ENCODE data around the gene DYNC1LI1. TPM values are rescaled to one million over a fixed set of nuclear protein-coding genes. Genes with fewer than 3 reads are reported as not detected.

The DYNC1LI1 gene
- total RNA-seq, 1 experiment from 2014 or later, result 60.0 TPM

DNA sequence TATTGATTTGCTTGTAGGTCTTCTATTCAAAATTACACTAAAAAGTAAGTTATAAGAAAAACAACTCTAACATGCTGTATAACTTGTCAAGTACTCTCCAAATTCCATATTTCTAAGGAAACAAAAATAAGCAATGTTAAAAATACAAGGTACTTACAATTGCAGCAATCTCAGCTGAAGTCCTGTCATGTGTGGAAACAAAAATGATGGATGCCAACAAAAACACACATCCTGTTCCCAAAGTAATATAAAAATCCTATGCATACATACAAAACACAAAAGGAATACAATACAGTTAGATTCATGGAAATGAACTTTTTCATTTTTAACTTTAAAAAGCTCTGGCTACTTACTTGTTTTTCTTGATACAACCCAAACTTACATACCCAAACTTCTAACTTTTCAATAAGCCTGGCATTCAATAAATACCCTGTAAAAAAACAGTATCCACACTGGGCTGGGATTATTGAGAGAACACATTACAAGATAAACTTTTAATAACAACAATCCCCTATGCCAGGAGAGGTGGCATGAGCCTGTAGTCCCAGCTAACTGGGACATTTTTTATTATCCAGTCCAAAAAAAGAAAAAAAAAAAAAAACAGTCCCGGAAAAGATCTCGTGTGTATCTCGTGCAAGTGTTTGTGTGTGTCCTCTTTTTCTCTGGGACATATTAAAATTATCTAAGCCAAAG is 82.7 kb downstream of the DYNC1LI1 start:
- H3K4me3 ChIP-seq, result no peak overlapping the region
- no peaks in the 10 kb centered on the region for H3K27me3 ChIP-seq
- H3K36me3 ChIP-seq, result no peaks in the 10 kb centered on the region
- DNase-seq, result no peak
- H3K9me3 ChIP-seq, result no peaks in the 10 kb centered on the region

DNA sequence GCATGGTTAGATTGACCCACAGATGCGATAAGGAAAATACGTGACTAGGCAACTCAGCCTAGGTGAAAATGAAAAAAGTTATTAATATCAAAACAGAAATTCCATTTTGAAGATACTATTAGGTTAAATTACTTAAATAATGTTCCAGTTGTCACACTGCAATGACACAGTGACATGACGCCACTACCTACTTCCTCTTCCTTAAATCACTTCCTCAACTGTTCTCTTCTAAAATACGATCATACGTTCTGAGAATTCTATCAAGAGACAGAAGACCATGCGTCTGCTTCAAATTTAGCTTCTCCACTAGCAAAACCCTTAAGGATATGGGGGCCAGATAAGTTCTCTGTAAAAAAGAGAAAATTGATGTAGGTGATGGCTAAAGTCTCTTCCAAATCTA is 86.2 kb downstream of the DYNC1LI1 start:
- H3K4me3 ChIP-seq, result no peak overlapping the region
- no peaks in the 10 kb centered on the region for H3K36me3 ChIP-seq

DNA sequence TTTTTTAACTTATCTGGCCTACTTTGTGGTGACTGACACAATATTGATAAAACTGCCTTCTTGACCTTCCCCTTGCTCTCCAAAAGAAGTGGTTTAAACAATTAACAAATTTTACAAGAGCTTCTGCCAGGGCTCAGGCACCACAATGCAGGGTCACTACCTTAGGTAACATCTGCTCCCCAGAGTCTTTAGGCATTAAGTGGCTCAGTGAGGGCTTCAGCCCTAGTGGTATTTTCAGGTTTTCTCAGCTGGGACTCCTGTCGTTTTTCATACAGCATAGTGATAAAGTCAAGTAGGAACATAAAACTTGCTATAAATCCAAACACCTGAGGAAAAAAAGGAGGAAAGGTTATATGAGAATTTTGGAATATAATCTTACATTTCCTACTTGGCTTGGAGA is 86.9 kb downstream of the DYNC1LI1 start:
- no peak overlapping the region for H3K4me3 ChIP-seq
- no peaks in the 10 kb centered on the region for H3K27me3 ChIP-seq
- H3K36me3 ChIP-seq, result no peaks in the 10 kb centered on the region
- no peaks in the 10 kb centered on the region for H3K9me3 ChIP-seq
- DNase-seq, result no peak

More for the DNA sequence above, 86.2 kb downstream of the DYNC1LI1 start:
- no peaks in the 10 kb centered on the region for H3K27me3 ChIP-seq
- DNase-seq, result no peak
- H3K9me3 ChIP-seq, result no peaks in the 10 kb centered on the region

DNA sequence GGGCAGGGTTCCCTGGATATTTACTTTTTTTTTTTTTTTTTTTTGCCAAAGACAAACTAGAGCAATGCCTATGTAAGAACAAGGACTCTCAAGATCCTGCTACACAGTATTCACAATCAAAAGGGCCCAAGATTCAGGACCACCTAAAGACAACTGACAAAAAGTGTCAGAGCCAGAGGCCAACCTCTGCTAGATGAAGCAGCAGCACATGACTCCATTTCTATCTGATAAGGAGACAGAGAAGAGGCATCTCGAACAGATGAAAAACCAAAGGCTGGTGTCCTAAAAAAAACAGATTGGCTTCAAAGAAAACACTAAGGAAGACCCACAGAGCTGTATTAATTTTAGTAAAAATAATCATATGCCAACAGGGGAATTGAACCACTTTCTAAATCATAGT is 88.0 kb downstream of the DYNC1LI1 start:
- H3K36me3 ChIP-seq, result no peaks in the 10 kb centered on the region
- H3K9me3 ChIP-seq, result no peaks in the 10 kb centered on the region
- H3K4me3 ChIP-seq, result no peak overlapping the region
- DNase-seq, result no peak
- no peaks in the 10 kb centered on the region for H3K27me3 ChIP-seq

DNA sequence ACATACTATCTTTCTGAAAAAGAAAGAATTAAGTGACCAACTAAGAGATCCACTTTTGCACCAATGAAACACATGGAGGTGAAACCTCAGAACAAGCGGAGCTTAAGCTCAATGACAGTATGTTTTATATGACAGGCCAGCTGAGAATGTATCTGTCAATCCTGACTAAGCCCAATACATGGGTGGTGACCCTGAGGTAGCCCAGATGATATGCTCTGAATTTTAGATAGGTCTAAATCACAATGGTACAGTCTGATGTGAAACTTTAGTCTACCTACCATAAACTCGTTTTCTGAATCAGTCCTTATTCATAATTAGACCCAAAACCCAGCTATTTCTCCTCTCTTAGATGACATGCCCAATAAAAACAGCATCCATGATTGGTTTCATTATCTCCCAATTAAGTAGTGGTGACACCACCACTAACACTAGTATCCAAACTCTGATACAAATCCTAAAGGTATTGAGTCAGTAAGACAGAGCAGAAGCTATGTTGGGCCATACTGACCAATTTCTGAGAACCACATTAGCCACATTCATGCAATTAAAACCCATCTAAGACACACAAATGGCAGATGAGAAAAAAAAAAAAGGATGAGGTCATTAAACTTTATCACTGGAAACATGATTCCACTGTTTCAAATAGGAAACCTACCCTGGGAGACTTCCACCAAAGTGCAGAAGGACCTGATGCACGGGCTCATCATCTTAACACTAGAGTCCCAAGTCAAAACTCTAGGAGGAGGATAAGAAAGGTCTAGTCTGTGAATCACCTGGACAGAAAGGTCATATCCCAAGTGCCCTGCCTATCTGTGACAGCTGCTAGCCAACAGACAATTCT is 88.6 kb downstream of the DYNC1LI1 start:
- no peaks in the 10 kb centered on the region for H3K27me3 ChIP-seq
- H3K36me3 ChIP-seq, result no peaks in the 10 kb centered on the region
- H3K9me3 ChIP-seq, result no peaks in the 10 kb centered on the region
- H3K4me3 ChIP-seq, result no peak overlapping the region
- no peak for DNase-seq

DNA sequence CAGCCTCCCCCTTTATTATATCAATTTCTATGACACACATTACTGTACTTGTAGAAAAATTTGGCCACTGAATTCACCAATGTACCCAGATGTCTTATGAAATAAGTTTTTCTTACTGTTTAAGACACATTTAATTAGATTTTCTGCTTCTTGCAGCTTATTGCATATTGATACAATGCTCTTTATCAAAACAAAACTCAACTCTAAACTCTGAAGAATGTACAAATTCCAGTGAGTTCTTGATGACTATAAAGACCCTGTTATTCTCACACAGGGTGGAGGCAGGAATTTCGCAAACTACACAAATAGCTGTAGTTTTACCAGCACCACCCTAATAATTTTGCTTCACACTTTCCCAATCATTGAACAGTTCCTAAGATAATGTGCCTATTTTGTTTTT is 90.1 kb downstream of the DYNC1LI1 start:
- Histone ChIP-seq H3K27me3 (no peaks in the 10 kb centered on the region), H3K4me3 (no peak overlapping the region), H3K36me3 (no peaks in the 10 kb centered on the region), H3K9me3 (no peaks in the 10 kb centered on the region)
- DNase-seq, result no peak

Other genes starting within 250 kb of the DYNC1LI1 start
- 1.7 TPM in 1 of 2 replicates, not detected in the other for gene CMTM7, start 179.0 kb downstream of the DYNC1LI1 start, total RNA-seq (2014; rRNA removed; shearing (Covaris generic); ENCODE audit: low replicate concordance)
- 30.5 and 39.3 TPM in 2 replicates for gene CMTM6, start 68.0 kb downstream of the DYNC1LI1 start, total RNA-seq (2014; rRNA removed; shearing (Covaris generic); ENCODE audit: low replicate concordance)
- gene CNOT10, start 114.3 kb upstream of the DYNC1LI1 start, total RNA-seq (2014; rRNA removed; shearing (Covaris generic); ENCODE audit: low replicate concordance), result 14.1 and 17.9 TPM in 2 replicates
- gene TRIM71, start 247.1 kb upstream of the DYNC1LI1 start, total RNA-seq (2014; rRNA removed; shearing (Covaris generic); ENCODE audit: low replicate concordance), result not detected in 2 replicates